ENCODE measurements around the gene MED15. TPM values are rescaled to one million over a fixed set of nuclear protein-coding genes. Genes with fewer than 3 reads are reported as not detected.

MED15 gene
- total and polyA plus RNA-seq, 2 of the 4 experiments (the other 2 are of a cell fraction), result 19.0 to 68.8 TPM

- Histone ChIP-seq H2BK5ac (ENCODE audit: low read depth, low read length, poor library complexity, severe bottlenecking) (no peak overlapping the region), H4K20me1 (ENCODE audit: insufficient read depth, low read length) (no peaks in the 10 kb centered on the region), H4K8ac (ENCODE audit: low read depth in 2 of 2, low read length in 2 of 2) (no peak overlapping the region), H3K23ac (ENCODE audit: low read depth, low read length) (no peak overlapping the region), H2BK15ac (ENCODE audit: low read depth, low read length) (no peak overlapping the region), H2BK120ac (ENCODE audit: low read depth, low read length) (no peak overlapping the region), H3K9ac (ENCODE audit: low read depth, low read length) (no peak overlapping the region), H3K18ac (ENCODE audit: low read depth, low read length) (no peak overlapping the region), H3K79me1 (ENCODE audit: low read depth in 1 of 2, low read length in 2 of 2) (no peaks in the 10 kb centered on the region), H4K5ac (ENCODE audit: low read depth, low read length) (no peak overlapping the region), H3K27ac (ENCODE audit: insufficient read depth, low read length) (no peak overlapping the region), H2BK20ac (ENCODE audit: low read depth, low read length) (no peak overlapping the region), H3K9me3 (ENCODE audit: control insufficient read depth, insufficient read depth, low read length) (no peaks in the 10 kb centered on the region), H3K4me3 (ENCODE audit: insufficient read depth, low read depth, low read length) (no peak overlapping the region), H4K91ac (ENCODE audit: insufficient read depth, low read depth, low read length) (no peak overlapping the region), H3K9me1 (ENCODE audit: insufficient read depth, low read length) (no peaks in the 10 kb centered on the region), H2AK5ac (ENCODE audit: low read depth, low read length) (no peak overlapping the region), H3K56ac (ENCODE audit: extremely low read depth, insufficient read depth, low read length) (no peak overlapping the region), H2AK9ac (replicated peaks; ENCODE audit: low read depth, low read length, poor library complexity) (peak overlapping the region; percentile 28), H3K4me2 (ENCODE audit: low read depth, low read length) (no peak overlapping the region), H3K27me3 (ENCODE audit: control insufficient read depth, insufficient read depth, low read length) (peaks cover 60% of the 10 kb centered on the region), H3K36me3 (ENCODE audit: control insufficient read depth, insufficient read depth, low read length) (no peaks in the 10 kb centered on the region), H3K4me1 (ENCODE audit: control insufficient read depth, insufficient read depth, low read length) (no peaks in the 10 kb centered on the region), H3K4ac (ENCODE audit: low read depth, low read length) (no peak overlapping the region), H2AFZ (replicated peaks; ENCODE audit: low read length, poor library complexity) (peak overlapping the region; percentile 51), H3K14ac (replicated peaks; ENCODE audit: low read depth, low read length) (no peak overlapping the region)
- DNase-seq, result no peak
- POLR2A ChIA-PET (ENCODE audit: unreplicated experiment), result no interaction called here
- BruUV-seq (replicated peaks), result no TSS peak
- no peak for TF ChIP-seq RCOR1 (IDR thresholded peaks at IDR 0.05; ENCODE audit: insufficient replicate concordance, low read length)
- CTCF ChIA-PET, result no interaction called here
- 40% methylated on average over 1 of the region's 6 CpGs; no CpG with 5 or more reads in 1 of the 2 experiments for whole genome bisulfite sequencing, 2 experiments (ENCODE audit: extremely low coverage in 2 of 2, insufficient read length in 1 of 2)
- no peak for ATAC-seq (ENCODE audit: low read depth)
- intact Hi-C loops (cut with micrococcal nuclease), result no loop called here
- dilution Hi-C loops (cut with HindIII; ENCODE audit: low sequenced_read_pairs, unreplicated experiment), result no loop called here
- in situ Hi-C loops (cut with MboI; ENCODE audit: low sequenced_read_pairs), result no loop called here
Measured at GRCh38 chr22:20635227-20635591, 127.8 kb downstream of the MED15 start.

All from IMR-90 (cell line).